ENCODE data around the gene HSP90AA1.

HSP90AA1 gene

DNA sequence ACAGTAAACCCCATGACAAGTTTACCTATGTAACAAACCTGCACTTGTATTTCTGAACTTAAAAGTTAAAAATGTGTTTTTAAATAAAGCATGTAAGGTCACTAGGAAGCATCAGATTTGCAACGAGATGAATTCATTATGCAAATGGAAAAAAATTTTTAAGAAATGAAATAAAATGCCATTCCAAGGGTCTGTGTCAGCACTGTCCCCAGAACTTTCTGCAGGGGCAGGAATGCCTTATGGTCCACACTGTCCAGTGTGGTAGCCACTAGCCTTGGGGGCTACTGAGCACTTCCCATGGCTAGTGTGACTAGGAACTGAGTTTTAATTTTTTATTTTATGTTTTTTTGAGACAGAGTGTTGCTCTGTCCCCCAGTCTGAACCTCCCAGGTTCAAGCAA, 49.2 kb downstream of the HSP90AA1 start:
- no peak for DNase-seq

DNA sequence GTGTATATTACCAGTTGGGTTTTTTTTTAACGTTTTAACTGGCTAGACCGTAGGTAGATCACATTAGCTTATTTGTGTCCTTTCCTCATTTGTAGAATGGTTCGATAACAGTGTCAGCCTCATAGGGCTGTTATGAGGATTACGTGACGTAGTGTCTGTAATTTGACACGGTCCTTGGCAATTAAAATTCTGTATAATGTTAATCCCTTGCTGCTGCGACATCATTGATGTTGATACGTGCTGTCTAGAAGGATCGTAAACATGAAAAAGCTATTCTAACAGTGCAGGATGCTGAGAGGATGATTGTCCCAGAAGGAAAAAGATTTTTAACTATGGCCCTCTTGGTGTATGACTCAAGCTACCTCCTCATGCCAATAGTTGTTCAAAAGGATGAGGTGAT, 50.9 kb downstream of the HSP90AA1 start:
- DNase-seq: no peak

DNA sequence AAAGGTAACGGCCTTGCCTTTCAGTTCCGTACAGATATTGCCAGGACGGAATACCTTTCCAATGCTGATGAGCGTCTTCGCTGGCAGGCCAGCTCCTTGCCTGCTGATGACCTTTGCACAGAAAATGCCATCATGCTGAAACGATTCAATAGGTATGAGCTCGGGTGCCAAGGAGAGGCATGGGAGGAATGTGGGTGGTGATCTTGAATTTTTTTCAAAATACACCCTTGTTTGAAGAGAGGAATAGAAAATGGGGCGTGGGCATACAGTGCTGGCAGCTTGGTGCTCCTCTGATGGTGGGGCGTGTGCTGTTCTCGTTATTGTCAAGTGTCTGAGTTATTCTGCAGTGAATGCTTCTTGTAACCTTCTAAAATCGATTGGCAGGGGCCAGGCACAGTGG, 52.5 kb downstream of the HSP90AA1 start:
- DNase-seq: no peak

DNA sequence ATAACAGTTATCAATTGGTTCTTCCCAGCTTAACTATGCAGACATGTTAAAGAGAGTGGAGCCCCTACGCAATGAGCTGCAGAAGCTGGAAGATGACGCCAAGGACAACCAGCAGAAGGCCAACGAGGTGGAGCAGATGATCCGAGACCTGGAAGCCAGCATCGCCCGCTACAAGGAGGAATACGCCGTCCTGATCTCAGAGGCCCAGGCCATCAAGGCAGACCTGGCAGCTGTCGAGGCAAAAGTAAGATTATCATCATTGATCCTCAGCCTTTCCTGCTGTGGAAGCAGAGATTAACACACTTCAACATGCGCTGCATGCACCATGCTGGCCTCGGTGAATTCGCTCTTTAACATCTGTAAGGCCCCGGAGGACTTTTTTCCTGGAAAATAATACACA, 53.6 kb downstream of the HSP90AA1 start:
- DNase-seq: no peak
